Dermis blood vessel endothelial cell (primary cell): ENCODE results near the gene JSRP1. TPM values are rescaled to one million over a fixed set of nuclear protein-coding genes. Genes with fewer than 3 reads are reported as not detected.

Experiments
- DNase-seq: peaks from one replicate; pipeline ENCODE4 v3.0.0; 2010
- total RNA-seq: library from RNA; depleted of rRNA; stranded (reverse); fragments of >200 nt; gene quantifications from 2 replicates; pipeline ENCODE4 v1.2.3, GENCODE V29; 2014

The JSRP1 gene
- 0.17 TPM in 1 of 2 replicates, not detected in the other for total RNA-seq

- DNase-seq = no peak
Measured at GRCh38 chr19:2255982-2256685, at the start of gene JSRP1. JSRP1 (minus strand) TSS chr19:2256417; CDS start chr19:2255314, 1,103 bp downstream.

DNA sequence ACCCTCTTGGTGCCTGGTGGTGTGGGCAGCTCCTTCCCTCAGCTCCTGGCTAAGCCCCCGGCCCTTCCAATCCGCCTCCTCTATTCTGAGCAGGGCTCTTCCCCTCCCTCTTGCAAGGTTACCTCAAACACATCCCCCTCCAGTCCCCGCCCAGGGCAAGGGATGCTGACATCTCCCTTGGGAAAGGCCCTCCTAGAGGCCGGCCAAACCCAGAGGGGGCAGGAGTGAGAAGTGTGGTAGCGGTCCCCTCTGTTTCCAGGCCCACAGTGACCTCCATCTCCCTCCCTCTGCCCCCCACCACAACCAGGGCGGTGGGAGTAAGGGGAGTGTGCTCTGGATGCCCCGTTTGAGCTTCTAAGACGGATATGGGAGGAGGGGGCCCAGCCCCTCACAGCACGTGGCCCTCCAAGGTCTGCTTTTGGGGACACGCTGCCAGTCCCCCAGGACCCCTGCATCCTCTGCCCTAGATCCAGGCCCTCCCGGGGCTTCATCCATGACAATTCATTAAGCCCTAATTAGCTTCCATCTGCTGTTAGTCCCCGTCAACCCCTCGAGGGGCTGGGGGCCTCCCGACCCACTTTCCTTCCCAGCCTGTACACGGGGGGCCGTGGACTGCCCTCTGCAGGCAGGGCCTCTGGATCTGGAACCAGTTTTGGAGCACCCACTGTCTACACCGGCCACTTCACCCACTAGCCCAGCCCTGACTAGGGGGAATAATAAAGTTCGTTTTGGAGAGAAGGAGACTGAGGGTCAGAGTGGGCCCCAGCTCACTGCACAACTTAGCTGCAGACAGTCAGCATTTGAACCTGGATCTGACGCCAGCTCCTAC lies 49.4 kb upstream of the JSRP1 start:
- no peak for DNase-seq

DNA sequence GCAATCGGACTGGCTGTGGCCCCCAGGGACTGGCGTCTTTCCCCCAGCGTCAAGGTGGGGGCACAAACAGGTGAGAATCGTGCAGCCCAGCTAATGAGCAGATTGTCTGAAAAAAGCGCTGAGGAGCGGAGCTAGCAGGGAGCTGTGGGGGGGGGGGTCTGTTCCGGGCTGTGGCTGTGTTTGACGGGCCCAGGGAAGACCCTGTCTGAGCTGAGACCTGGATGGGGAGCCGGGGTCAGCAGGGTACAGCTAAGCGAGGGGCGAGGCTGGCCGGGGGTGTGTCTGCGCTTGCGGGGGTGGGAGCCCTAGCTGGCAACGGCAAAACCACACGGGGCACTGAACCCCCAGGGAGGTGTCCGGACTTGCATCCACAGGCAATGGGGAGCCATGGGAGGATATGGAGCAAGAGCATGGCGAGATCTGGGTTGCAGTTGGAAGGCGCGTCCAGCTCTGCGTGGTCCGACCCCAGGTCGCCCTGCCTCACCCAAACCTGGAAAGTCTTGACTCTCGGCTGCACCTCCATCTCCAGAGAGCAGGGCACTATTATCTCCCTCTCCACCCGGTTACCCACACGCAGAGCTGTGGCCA lies 47.1 kb upstream of the JSRP1 start:
- DNase-seq = no peak

GRCh38 chr19:2302319-2303210 lies 46.3 kb upstream of the JSRP1 start:
- DNase-seq = peak; percentile 63

DNA sequence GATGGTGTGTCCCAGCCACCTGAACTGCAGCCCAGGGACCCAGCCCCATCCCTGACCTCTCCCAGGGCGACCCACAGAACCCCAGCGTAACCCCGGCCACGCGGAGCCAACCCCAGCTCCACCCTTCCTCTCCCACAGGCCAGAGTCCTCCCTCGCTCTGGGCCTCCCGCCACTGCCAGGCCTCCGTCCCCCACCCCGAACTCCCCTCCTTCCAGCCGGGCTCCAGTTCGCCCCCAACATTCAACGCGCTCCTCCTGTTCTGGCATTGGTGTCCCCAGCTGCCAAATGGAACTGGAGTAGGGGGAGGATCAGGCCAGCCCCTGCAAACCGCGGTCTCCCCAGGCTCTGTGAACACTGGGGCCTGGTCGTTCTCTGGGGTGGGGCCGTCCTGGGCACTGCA lies 44.3 kb upstream of the JSRP1 start:
- DNase-seq = no peak

- no peak for DNase-seq
Measured at GRCh38 chr19:2296141-2296540, 39.9 kb upstream of the JSRP1 start.

DNA sequence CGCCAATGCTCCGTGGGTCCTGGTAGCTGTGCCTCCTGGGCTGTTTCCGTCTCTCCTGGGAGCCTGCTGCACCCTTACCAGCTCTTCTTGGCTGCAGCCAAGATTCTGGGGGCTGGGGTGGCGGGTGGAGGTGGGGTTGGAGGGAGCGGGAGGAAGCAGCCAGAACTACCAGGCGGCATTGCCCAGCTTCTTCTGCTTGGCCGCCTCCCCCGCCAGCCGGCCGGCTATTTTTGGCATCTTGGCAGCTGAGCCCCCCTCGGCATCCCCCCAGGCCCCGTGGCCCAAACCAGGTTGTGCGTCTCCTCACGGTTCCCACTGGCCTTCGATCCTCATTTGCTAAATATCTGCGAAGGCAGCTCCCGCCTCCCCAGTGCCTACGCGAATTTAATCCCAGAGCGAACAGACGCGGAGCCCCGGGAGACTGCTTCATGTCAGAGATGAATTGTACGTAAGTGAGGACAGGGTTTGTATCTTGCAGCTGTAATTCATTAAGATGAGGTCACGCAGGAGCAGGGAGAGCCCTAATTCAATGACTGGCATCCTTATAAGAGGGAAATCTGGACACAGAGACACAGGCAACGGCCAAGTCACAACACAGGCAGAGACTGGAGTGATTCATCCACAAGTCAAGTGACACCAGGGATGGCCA lies 38.6 kb upstream of the JSRP1 start:
- peak; percentile 18 for DNase-seq

- DNase-seq = peak; percentile 34
Measured at GRCh38 chr19:2291185-2291751, 35.1 kb upstream of the JSRP1 start.

DNA sequence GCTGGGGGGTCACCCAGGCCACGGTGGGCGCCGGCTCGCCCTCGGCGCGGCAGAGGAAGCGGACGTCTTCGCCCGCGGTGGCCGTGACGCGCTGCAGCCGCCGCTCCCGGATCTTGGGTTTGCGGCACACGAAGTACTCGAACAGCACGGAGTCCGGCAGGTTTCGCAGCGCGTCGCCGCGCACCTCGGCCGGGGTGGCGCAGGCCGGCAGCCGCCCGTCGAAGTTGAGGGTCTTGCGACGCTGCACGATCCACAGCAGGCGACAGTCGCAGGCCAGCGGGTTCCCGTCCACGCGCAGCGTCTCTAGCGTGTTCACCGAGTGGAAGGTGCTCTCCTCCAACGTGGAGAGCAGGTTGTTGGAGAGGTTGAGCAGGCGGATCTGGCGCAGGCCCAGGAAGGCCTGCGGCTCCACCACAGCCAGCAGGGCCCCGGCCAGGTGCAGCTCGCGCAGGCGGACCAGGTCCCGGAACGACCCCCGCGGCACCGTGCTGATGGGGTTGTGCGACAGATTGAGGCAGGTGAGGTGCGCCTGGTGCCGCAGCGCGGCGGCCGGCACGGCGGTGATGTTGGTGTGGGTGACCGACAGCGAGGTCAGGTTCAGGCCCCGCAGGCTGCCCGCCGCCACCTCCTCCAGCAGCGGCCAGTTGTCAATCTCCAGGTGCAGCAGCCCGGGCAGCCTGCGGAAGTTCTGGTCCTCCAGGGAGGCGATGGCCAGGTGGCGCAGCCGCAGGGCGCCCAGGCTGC lies 34.4 kb upstream of the JSRP1 start:
- no peak for DNase-seq

DNA sequence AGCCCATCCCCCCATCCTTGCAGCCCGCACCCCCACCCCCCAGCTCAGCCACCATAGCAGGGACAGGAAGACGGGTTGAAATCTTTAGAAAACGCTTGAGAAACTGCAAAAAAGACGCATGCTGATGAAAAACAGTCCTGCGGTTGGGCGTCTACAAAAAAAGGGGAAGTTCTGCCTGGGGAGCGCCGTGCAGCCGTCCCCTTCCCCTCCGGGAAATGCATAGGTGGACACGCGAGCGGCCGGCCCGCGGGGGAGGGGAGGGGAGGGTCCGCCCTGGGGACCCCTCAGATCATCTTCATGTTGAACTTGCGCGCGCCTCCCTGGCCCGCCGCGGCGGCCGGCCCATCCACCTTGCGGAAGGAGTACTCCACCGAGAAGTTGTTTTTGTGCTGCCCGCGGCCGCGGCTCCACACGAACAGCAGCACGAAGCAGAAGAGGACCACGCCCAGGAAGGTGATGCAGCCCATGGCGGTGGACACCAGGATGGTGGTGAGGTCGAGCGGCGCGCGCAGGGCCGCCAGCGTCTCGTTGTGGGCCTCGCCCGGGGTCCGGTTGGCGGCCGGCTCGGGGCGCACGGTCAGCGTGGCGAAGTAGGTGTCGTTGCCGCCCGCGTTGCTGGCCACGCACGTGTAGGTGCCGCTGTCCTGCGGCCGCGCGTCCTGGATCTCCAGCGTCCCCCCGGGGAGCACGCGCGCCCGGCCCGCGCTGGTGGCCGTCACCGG lies 33.7 kb upstream of the JSRP1 start:
- peak; percentile 21 for DNase-seq

DNA sequence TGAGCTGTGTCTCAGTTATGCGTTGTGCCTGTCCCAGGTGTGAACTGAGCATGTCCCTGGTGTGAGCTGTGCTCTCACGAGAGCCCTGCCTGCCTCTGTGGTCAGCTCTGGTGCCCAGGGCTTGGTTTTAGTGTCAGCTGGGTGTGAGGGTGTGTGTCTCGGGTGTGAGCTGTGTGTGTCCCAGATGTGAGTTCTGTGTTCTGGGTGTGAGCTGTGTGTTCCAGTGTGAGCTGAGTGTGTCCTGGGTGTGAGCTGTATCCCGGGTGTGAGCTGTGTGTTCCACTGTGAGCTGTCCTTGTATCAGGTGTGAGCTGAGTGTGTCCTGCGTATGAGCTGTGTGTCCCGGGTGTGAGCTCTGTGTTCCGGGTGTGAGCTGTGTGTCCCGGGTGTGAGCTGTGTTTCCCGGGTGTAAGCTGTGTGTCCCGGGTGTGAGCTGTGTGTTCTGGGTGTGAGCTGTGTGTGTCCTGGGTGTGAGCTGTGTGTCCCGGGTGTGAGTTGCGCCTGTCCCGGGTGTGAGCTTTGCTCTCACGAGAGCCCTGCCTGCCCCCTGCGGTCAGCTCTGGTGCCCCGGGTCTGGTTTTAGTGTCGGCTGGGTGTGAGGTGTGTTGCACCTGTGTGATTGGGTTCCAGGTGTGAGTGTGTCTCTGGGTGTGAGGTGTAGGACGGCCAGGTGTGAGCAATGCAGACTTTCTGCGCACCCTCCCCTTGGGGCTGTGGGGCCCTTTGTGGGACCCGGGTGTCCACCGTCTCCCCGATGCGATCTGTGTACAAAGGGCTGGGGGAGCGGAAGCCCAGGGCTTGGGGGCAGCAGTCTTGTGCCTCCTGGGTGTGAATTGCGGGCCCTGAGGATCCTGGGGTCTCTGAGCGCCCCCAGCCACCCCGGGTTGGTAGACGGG lies 32.8 kb upstream of the JSRP1 start:
- no peak for DNase-seq

DNA sequence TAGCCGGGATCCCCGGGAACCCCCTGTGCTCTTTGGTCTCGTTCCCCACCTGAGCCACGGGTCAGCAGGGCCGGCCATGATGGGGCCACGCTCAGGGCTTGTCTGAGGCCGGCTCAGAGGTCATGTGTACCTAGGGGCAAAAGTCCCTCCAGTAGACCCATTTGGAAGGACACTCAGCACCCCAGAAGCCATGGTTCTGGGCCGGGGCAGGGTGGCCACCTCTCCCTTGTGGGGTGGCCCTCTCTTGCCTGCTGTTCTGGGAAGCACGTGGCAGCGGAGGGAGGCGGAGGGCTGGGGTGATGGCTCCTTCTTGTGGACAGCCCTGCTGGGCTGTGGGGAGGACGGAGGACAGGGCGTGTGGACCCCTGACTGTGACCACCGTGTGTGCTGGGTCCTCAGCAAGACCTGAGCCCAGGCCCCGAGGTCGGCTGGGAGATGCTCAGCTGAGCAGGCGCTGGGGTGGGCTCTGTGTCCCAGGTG lies 32.2 kb upstream of the JSRP1 start:
- no peak for DNase-seq

DNA sequence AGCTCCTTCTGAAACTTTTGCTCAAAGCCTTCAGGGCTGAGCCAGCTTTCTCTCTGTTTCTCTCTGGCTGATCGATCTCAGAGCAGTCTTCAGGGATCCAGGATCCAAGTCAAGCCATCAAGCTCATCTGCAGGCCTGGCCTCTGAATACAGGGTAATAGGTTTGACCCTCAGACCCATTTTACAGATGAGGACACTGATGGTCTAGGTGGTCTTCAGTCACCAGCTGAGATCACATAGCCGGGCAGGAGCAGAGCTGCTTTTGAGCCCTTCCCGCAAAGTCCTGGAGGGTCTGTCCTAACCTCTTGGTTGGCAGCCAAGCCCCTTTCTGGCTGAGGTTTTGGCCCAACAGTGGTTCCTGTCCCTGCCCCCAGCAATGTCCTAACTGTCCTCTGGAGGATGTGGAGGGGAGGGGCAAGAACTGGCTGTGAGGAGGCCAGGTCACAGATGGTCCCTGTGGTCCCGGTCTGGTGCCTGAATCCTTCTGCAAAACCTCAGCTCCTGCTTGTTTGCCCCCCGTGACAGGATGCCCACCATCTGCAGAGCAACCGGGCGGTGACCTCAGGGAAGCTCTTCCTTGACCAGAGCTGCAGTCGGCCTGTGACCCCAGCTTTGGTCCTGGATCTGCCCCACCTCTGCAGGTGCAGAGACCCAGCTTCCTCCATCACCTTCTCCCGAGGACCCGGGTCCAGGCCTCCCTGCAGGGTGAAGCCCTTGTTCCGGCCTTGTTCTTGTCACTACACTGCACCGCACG lies 31.5 kb upstream of the JSRP1 start:
- DNase-seq = no peak

GRCh38 chr19:2286402-2287140 lies 30.4 kb upstream of the JSRP1 start:
- DNase-seq = no peak

DNA sequence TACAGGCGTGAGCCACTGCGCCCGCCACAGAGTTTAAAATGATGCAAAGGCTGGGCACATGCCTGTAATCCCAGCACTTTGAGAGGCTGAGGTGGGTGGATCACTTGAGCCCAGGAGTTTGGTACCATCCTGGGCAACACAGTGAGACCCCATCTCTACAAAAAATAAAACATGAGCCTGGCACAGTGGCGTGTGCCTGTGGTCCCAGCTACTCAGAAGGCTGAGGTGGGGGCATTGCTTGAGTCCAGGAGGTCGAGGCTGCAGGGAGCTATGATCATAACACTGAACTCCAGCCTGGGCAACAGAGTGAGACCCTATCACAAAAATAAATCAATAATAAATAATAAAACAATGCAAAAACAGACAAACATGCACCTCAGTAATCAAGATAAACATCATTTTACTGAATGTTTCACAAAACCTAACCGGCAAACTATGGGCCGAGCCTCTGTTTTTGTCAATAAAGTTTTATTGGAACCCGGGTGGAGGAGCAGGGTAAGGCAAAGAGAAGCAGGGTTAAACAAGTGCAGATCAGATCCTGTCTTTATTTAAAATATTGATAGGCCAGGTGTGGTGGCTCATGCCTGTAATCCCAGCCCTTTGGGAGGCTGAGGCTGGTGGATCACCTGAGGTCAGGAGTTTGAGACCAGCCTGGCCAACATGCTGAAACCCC lies 27.8 kb upstream of the JSRP1 start:
- no peak for DNase-seq

- no peak for DNase-seq
Measured at GRCh38 chr19:2282862-2283237, 26.6 kb upstream of the JSRP1 start.
